ENCODE results near the gene OR10G3.

OR10G3 gene

GRCh38 chr14:21533294-21533693 lies 46.6 kb downstream of the OR10G3 start:
- H3K27ac ChIP-seq: no peak overlapping the region
- TF ChIP-seq CTCF (conservative IDR thresholded peaks at IDR 0.05): no peak

GRCh38 chr14:21529515-21529914 lies 50.4 kb downstream of the OR10G3 start:
- H3K27ac ChIP-seq: no peak overlapping the region
- no peak for TF ChIP-seq CTCF (conservative IDR thresholded peaks at IDR 0.05)

GRCh38 chr14:21528381-21529348 lies 51.2 kb downstream of the OR10G3 start:
- no peak overlapping the region for H3K27ac ChIP-seq
- no peak for TF ChIP-seq CTCF (conservative IDR thresholded peaks at IDR 0.05)

GRCh38 chr14:21527318-21527679 lies 52.6 kb downstream of the OR10G3 start:
- H3K27ac ChIP-seq: no peak overlapping the region
- no peak for TF ChIP-seq CTCF (conservative IDR thresholded peaks at IDR 0.05)

GRCh38 chr14:21526672-21527317 lies 53.1 kb downstream of the OR10G3 start:
- H3K27ac ChIP-seq: peak overlapping the region; percentile 68; the same call in 1 of the 2 replicates
- TF ChIP-seq CTCF (conservative IDR thresholded peaks at IDR 0.05): no peak

- no peak for TF ChIP-seq CTCF (conservative IDR thresholded peaks at IDR 0.05)
- peak within 1 kb of the TSS; percentile 68; the same call in 1 of the 2 replicates for H3K27ac ChIP-seq
These were observed 53.8 kb downstream of the OR10G3 start, which contains the start of gene SALL2 for GRCh38 chr14:21525962-21526671. TSS of gene SALL2 (minus strand) at chr14:21526346. CDS start at chr14:21526127, 219 bp downstream.

GRCh38 chr14:21525571-21525961 lies 54.3 kb downstream of the OR10G3 start:
- peak overlapping the region; percentile 68; the same call in 1 of the 2 replicates for H3K27ac ChIP-seq
- TF ChIP-seq CTCF (conservative IDR thresholded peaks at IDR 0.05): no peak

Data from VCaP (cell line).